NB4 (cell line): Measurements from ENCODE around the gene MDGA2.

Experiments used
- CTCF ChIP-seq: IDR thresholded peaks from one replicate; pipeline ENCODE4 v1.5.1; 2012; ENCODE audit warnings: low read depth, low read length
- MAX ChIP-seq: IDR thresholded peaks from 2 replicates; pipeline ENCODE4 v1.6.1; 2011; ENCODE audit warnings: low read depth, low read length
- MYC ChIP-seq: IDR thresholded peaks from 2 replicates; pipeline ENCODE4 v1.6.1; 2011; ENCODE audit warnings: low read depth, low read length
- POLR2A ChIP-seq: IDR thresholded peaks from 2 replicates; pipeline ENCODE4 v1.6.1; 2011; ENCODE audit warnings: mild to moderate bottlenecking; ENCODE audit not compliant: insufficient read length; ENCODE audit errors: extremely low read depth

GRCh38 chr14:47040550-47040949 lies 634.9 kb downstream of the MDGA2 start:
- TF ChIP-seq CTCF (no peak), POLR2A (no peak), MAX (no peak), MYC (no peak)
